ENCODE data around the gene WNT3A. TPM values are rescaled to one million over a fixed set of nuclear protein-coding genes. Genes with fewer than 3 reads are reported as not detected.
A peak's percentile ranks its signal among the peaks of the same experiment; 100 is the strongest.

The WNT3A gene
- total RNA-seq, 4 donors from 2014 or later: 0.76 to 2.7 (median 1.3) TPM

GRCh38 chr1:228030451-228031201, 23.8 kb downstream of the WNT3A start:
- DNase-seq: no peak
- 86% methylated on average over 4 of the region's 12 CpGs for WGBS, 2 donors
- Histone ChIP-seq H3K27me3 (peaks cover 0 to 37% (median 0%) of the 10 kb centered on the region in 4 donors), H3K4me3 (no peak overlapping the region), H3K9me3 (peaks cover 0 to 7% (median 0%) of the 10 kb centered on the region in 3 donors), H3K4me1 (no peaks in the 10 kb centered on the region), H3K27ac (no peak overlapping the region), H3K36me3 (no peaks in the 10 kb centered on the region)
- TF ChIP-seq POLR2A (IDR thresholded peaks at IDR 0.05) (no peak), CTCF (IDR thresholded peaks at IDR 0.05) (no peak)
- intact Hi-C loops (cut with DNase I): no loop called here

DNA sequence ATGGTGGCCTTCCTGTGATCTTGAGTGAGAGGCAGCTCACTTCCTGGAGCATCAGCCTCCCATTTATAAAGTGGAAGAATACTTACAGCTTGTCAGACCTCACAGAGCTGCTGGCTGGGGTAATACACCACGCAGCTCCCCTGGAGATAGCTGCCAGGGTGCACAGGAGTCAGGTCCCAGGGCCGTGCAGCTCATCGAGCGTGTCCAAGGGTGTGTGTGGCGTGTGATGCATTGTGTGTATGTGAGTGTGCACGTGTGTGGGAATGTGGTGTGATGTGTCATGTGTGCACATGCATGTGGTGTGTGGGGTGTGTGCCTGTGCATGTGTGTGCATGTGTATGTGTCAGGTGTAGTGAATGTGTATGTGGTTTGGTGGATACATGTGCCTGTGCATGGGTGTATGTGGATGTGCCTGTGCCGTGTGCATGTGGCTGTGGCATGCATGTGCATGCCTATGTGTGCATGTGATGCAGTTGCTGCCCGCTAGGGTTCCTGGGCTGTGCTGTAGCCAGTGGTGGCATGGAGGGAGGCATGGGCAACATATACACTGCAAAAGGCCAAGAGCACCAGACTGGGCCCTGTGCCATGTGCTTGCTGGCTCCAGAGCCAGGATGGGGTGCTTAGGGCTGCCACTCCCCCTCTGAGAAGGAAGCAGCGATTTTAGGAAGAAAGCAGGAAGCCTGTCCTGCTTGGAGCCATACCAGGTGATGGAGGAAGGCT, 24.6 kb downstream of the WNT3A start:
- no peaks in the 10 kb centered on the region for H3K36me3 ChIP-seq
- H3K27me3 ChIP-seq: peaks cover 0 to 46% (median 0%) of the 10 kb centered on the region in 4 donors
- H3K4me1 ChIP-seq: no peaks in the 10 kb centered on the region
- TF ChIP-seq POLR2A (IDR thresholded peaks at IDR 0.05) (no peak), CTCF (IDR thresholded peaks at IDR 0.05) (peak in 2 of 6 experiments; percentile 14 to 40)
- no peak overlapping the region for H3K27ac ChIP-seq
- DNase-seq: no peak
- intact Hi-C loops (cut with DNase I): no loop called here
- WGBS, 2 donors: 67 to 93% methylated on average over 2 to 9 of the region's 9 CpGs
- no peak overlapping the region for H3K4me3 ChIP-seq
- H3K9me3 ChIP-seq: peaks cover 0 to 7% (median 0%) of the 10 kb centered on the region in 3 donors

- H3K9me3 ChIP-seq: peaks cover 0 to 7% (median 0%) of the 10 kb centered on the region in 3 donors
- H3K36me3 ChIP-seq: no peaks in the 10 kb centered on the region
- no peak for DNase-seq
- TF ChIP-seq POLR2A (IDR thresholded peaks at IDR 0.05) (no peak), CTCF (IDR thresholded peaks at IDR 0.05) (no peak)
- H3K27ac ChIP-seq: no peak overlapping the region
- no peak overlapping the region for H3K4me3 ChIP-seq
- WGBS, 2 donors: 60 to 65% methylated on average over 1 to 3 of the region's 5 CpGs
- peaks cover 0 to 52% (median 0%) of the 10 kb centered on the region in 4 donors for H3K27me3 ChIP-seq
- intact Hi-C loops (cut with DNase I): no loop called here
- H3K4me1 ChIP-seq: peaks cover 0 to 1% (median 0%) of the 10 kb centered on the region in 3 donors
Observed at GRCh38 chr1:228032041-228032440, 25.2 kb downstream of the WNT3A start.

DNA sequence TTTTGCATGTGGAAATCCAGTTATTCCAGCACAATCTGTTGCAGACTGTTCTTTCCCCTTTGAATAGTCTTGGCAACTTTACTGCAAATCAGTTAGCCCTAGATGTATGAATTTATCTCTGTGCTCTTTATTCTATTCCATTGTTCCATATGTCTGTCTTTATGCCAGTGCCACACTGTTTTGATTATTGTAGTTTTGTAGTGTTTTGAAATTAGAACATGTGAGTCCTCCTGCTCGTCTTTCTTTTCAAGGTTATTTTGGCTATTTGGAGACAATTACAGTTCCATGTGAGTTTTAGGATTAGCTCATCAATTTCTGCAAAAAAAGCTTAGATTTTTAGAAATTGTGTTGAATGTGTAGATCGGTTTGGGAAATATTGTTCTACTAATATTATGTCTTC, 26.6 kb downstream of the WNT3A start:
- peaks cover 4 to 13% (median 9%) of the 10 kb centered on the region in 3 donors for H3K4me1 ChIP-seq
- no peak overlapping the region for H3K4me3 ChIP-seq
- intact Hi-C loops (cut with DNase I): no loop called here
- DNase-seq: no peak
- no peaks in the 10 kb centered on the region for H3K36me3 ChIP-seq
- 76 to 94% methylated on average over 2 of the region's 2 CpGs for WGBS, 2 donors
- peaks cover 0 to 65% (median 0%) of the 10 kb centered on the region in 4 donors for H3K27me3 ChIP-seq
- H3K27ac ChIP-seq: no peak overlapping the region
- peaks cover 0 to 7% (median 0%) of the 10 kb centered on the region in 3 donors for H3K9me3 ChIP-seq
- no peak for TF ChIP-seq POLR2A (IDR thresholded peaks at IDR 0.05)
- TF ChIP-seq CTCF (IDR thresholded peaks at IDR 0.05): no peak

Measured in esophagus squamous epithelium (tissue), 5 donors.